GM10266 (cell line): Measurements from ENCODE around the gene SLC20A1.

ENCODE experiments used
- DNase-seq: peaks from one replicate; pipeline ENCODE4 v3.0.0; 2012; ENCODE audit errors: extremely low spot score
- TF ChIP-seq, protein P1 (sequence below): IDR thresholded peaks from 2 replicates; pipeline ENCODE4 v1.5.1; 2012; ENCODE audit warnings: mild to moderate bottlenecking, low read depth; ENCODE audit not compliant: control insufficient read depth, insufficient read depth; ENCODE audit errors: missing control alignments

SLC20A1 gene

DNA sequence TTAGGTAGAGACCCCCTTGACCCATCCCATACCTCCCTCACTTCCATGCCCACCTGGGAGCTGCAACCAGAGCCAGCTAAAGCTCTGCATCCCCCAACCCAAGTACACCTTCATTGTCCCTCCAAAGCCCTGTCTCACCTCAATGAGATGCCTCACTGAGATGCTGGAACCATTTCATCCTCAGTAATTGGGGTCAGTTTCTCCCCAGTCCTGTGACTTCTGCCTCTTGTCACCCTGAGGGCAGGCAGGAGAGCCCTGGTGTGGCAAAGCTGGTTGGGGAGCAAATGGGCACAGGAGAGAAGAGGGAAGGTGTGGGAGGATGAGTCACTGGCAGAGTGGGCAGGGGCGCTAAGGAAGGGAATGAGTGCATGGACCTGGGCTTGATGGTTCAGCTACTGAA is 47.2 kb downstream of the SLC20A1 start:
- TF ChIP-seq, protein P1, sequence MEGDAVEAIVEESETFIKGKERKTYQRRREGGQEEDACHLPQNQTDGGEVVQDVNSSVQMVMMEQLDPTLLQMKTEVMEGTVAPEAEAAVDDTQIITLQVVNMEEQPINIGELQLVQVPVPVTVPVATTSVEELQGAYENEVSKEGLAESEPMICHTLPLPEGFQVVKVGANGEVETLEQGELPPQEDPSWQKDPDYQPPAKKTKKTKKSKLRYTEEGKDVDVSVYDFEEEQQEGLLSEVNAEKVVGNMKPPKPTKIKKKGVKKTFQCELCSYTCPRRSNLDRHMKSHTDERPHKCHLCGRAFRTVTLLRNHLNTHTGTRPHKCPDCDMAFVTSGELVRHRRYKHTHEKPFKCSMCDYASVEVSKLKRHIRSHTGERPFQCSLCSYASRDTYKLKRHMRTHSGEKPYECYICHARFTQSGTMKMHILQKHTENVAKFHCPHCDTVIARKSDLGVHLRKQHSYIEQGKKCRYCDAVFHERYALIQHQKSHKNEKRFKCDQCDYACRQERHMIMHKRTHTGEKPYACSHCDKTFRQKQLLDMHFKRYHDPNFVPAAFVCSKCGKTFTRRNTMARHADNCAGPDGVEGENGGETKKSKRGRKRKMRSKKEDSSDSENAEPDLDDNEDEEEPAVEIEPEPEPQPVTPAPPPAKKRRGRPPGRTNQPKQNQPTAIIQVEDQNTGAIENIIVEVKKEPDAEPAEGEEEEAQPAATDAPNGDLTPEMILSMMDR: no peak
- no peak for DNase-seq

DNA sequence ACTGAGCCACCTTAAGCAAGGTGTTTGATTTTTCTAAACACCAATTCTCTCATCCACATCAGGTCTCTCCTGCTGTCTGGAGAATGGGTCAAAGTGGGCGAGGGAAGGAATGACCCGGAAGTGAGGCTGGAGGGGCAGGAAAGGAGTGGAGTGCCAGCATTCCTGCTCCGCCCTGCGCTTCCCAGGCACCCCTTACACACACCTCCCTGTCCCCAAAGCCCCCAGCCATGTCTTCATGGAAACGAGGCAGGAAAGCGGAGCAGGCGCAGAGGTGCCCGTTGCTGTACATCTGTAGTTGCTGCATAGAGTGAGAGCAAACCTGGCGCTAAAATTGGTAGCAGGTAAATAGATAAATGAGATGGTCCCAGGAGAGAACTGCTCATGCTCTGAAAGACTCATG is 47.9 kb downstream of the SLC20A1 start:
- DNase-seq: no peak
- TF ChIP-seq, protein P1: no peak

- TF ChIP-seq, protein P1: no peak
- no peak for DNase-seq
These were observed 48.4 kb downstream of the SLC20A1 start for GRCh38 chr2:112694182-112694581.

DNA sequence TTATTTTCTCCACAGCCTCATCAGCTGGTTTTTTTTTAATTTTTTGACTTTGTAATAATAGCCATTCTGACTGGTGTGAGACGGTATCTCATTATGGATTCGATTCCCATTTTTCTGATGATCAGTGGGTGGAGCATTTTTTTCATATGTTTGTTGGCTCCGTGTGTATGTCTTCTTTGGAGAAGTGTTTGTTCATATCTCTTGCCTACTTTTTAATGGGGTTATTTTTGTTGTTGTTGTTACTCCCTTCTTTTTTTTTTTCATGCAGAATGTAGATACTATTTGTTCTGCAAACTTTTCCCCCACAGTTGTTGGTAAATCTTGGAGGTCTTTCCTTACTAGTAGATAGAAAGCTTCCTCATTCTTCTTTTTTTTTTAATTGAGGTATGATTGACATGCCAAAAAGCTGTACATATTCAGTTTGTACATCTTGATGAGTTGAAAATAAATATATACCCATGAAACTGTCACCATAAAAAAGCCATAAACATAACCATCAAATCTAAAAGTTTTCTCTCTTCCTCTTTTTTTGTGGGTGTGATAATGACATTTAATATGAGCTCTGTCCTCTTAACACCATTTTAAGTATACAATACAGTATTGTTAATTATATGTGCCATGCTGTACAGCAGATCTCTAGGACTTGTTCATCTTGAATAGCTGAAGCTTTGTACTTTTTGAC is 53.2 kb downstream of the SLC20A1 start:
- TF ChIP-seq, protein P1: no peak

GRCh38 chr2:112699984-112700667 is 54.4 kb downstream of the SLC20A1 start:
- no peak for DNase-seq
- TF ChIP-seq, protein P1: no peak

More for the DNA sequence above, 53.2 kb downstream of the SLC20A1 start:
- no peak for DNase-seq

GRCh38 chr2:112701052-112701451 is 55.3 kb downstream of the SLC20A1 start:
- TF ChIP-seq, protein P1: no peak
- DNase-seq: no peak

DNA sequence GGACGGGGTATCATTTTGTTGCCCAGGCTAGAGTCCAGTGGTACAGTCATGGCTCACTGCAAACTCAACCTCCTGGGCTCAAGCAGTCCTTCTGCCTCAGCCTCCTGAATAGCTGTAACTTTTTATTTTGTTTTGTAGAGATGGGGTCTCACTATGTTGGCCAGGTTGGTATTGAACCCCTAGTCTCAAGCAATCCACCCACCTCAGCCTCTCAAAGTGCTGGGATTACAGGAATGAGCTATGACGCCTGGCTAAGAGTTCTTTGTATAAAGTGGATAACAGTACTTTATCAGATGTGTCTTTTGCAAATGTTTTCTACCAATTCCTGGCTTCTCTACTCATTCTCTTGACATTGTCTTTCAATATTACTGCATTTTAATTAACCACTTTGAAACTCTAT is 57.9 kb downstream of the SLC20A1 start:
- no peak for DNase-seq
- TF ChIP-seq, protein P1: no peak
